ENCODE measurements around the gene CD34. TPM values are rescaled to one million over a fixed set of nuclear protein-coding genes. Genes with fewer than 3 reads are reported as not detected.
A peak's percentile ranks its signal among the peaks of the same experiment; 100 is the strongest.

The CD34 gene
- total RNA-seq, 2 donors from 2014 or later: 8.3 to 15.2 TPM

DNA sequence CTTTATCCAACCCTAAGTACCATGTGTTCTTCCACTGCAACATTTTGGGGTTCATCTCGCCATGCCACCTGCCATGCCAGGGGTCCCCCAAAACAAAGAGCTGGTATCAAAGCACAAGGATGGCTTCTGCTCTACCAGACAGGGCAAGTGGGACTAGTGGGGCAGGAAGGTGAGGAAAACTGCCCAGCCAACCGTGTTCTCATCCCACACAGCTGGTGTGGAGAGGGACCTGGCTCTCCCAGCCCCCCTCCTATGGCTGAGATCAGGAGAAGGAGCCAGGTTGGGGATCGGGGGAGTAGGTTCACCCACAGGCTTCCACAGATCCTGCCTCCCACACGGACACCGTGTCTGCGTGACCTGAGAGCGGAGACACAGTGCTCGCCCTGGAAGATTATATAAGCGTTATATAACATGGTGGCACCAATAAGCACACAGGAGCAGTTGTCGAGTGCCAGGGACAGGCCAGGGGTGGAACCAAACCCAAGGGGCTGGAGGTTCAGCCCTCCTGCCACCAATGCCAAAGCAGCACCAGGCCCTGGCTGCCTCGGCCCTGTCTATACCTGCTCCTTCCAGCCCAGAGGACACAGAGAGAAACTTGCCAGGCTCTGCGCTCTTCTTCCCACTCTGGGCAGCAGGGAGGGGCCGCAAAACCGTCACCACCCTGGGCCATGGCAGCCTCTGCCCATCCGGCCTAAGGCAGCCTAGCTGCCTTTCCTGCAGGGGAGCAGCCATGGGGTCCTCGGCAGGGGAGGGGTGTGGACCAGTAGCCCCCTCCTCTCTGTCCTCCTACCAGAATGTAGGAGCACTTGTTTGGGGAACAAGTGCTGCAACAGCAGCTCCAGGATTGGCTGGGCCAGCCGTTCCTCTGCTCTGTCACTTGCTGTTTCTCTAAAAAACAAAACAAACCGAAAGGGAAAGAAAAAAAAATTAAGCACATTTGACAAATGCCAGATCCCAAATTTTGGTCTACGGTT, 43.5 kb downstream of the CD34 start:
- ATAC-seq: peak; percentile 7
- intact Hi-C loops (cut with DNase I, micrococcal nuclease): no loop called here
- DNase-seq: peak; percentile 43 to 66

DNA sequence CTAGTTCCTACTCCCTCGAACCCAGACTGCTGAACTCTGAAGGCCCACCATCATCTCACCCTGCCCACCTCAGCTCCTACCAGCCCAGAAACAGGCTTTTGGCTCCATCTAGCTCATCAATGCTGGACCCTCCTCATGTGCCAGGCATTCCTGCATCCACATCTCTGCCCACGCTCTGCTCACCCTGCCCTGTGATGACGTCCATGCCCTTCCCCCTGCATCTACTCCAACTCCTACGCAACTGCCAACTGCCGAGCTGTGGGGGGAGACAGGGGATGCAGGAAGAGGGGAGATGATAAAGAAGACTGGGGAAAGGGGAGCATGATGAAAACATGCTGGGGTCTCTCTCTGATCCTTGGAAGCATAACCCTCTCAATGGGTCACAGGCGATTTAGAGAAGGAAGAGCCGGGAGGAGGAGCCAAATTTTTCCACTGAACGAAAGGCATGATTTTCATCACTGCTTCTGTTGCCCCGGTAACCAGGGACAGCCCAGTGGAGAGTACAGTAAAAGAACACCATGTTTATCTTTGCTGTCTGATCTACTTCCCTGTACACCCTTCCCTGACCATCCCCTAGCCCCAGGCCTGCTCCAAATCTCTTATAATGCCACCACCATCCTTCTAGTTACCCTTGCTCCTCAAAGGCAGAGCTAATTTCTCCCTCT, 44.3 kb downstream of the CD34 start:
- DNase-seq: peak in 1 of 2 donors; percentile 73
- intact Hi-C loops (cut with DNase I, micrococcal nuclease): no loop called here
- ATAC-seq: no peak

DNA sequence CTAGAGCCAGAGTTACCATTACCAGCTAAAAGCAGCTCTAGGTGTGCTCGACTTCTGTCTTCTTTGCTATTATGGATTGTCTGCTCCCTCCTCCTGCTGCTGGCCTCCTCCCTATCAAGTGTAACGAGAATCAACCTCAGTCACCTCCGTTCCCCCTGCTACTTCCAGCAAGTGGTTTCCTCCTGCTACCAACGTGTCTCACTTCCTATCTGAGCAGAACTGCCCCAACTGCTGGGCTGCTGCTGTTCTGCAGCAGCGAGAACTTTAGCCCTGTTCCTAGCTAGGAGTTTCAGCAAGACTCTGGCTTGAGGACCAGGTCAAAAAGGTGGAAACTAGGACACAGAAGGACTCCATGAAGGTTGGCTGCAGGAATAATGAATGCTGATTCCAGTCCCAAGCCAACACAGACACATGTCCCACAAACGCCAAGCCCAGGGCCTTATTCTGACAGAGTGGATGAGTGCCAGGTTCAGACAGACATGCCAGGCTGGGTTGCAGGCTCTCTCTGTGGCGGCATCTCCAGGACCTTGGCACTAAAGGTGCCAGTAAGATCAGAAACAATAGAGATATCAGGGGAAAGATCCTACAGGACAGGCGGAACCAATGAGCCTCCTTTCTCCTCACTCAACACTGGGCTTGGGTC, 46.9 kb downstream of the CD34 start:
- DNase-seq (peak in 1 of 2 donors; percentile 25), ATAC-seq (no peak)
- intact Hi-C loops (cut with DNase I, micrococcal nuclease): no loop called here

DNA sequence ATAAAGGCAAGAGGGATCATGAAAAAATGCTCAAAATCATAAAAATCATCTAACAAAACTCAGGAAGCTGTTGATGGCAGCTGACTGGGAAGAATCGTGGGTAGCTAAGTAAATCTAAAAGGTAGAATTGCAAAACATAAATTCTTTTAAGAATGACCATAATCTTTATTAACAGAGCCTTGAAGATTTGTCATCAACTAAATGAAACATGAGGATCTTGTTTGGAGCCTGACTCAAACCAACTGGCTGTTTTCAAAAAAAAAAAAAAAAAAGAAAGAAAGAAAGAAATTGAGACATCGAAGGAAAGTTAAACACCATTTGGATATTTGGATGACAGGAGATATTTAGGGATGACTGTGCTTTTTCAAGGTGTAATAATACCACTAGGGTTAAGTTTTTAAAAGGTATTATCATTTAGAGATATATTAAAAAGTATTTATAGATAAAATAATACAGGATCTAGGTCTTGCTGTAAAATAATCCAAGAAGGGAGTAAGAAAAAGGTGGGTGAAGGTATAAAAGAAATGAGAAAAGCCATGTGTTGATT, 48.6 kb downstream of the CD34 start:
- ATAC-seq (no peak), DNase-seq (no peak)
- intact Hi-C loops (cut with DNase I, micrococcal nuclease): no loop called here

DNA sequence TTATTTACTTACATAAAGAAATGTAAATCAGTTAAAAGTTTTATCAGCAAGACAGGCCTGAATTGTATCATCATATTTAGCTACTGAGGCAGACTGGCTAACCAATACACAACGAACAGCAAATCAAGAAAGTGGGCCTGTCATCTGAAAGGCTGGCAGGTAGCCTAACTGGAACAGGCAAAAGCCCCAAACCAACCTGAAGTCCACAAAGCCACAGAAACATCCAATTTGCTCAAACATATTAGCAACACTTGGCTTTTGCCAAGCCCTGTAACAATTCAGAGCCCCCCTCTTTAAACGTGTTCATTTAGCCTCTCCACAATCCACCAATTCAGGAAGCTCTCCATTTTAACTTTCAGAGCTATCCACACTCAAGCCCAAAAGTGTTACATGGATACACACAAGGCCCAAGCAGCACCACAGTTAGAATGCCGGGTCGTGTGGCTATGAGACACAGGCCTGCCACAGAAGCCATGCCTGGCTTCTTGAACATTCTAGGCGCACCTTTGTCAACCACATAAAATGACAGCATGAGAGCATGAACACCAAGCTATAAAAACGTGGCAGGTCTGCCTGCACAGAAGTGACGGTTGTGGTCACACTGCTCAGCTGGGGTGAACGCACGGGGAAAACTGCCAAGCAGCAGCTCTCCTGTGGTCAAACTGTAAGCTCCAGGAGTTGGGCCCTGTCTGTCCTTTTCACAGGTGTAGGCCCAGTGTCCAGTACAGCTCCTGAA, 49.3 kb downstream of the CD34 start:
- DNase-seq: no peak
- ATAC-seq: no peak
- intact Hi-C loops (cut with DNase I, micrococcal nuclease): no loop called here

DNA sequence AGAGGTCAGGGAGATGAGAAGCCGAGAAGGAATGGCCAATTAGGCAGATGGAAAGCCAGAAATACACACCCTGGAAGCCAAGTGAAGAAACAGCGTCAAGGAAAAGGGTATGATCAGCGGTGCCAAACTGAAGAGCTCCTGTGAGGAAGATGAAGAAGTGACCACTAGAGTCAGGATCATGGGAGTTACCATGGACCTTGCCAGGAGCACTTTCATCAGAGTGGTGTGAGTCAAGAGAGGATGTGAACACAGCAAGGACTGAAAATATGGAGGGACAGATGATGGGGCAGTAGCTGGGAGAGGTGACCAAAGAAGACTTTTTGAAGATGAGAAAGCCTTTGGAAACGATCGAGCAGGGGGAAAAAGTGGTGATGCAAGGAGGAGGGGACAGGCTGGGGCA, 50.4 kb downstream of the CD34 start:
- DNase-seq: no peak
- intact Hi-C loops (cut with DNase I, micrococcal nuclease): no loop called here
- ATAC-seq: no peak

DNA sequence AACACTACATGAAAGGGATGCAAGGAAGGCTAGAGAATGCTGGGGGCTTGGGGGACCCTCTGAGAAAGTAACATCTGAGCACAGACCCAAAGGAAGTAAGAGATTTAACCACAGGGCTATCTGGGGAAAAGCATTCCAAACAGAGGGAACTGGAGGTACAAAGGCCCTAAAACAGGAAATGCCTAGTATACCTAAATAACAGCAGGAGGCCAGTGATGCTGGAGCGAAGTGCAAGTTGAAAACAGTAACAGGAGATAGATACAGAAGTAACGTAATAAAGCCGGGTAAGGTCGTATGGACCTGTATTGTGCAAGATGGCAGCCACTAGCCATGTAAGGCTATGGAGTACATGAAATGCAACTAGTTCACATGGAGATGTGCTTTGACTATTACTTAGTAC, 52.1 kb downstream of the CD34 start:
- DNase-seq (no peak), ATAC-seq (peak; percentile 61)
- intact Hi-C loops (cut with DNase I, micrococcal nuclease): no loop called here

DNA sequence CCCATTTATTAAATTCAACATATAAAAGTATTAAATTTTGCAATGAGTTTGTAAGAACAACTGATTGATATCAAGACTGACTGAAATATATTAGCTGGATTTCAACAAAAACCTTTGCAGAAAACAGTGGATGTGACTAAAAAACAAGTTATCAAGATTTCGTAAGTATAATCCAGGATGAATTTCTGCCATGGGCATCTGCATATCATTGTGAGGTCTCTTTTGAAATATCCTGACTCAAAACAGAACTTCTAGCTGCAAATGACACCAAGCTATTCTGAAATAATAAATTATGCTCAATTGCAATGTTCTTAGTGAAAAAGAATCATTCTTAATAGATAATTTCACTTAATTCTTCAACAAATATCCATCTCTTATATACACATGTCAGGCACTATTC, 52.6 kb downstream of the CD34 start:
- ATAC-seq: no peak
- intact Hi-C loops (cut with DNase I, micrococcal nuclease): no loop called here
- no peak for DNase-seq

DNA sequence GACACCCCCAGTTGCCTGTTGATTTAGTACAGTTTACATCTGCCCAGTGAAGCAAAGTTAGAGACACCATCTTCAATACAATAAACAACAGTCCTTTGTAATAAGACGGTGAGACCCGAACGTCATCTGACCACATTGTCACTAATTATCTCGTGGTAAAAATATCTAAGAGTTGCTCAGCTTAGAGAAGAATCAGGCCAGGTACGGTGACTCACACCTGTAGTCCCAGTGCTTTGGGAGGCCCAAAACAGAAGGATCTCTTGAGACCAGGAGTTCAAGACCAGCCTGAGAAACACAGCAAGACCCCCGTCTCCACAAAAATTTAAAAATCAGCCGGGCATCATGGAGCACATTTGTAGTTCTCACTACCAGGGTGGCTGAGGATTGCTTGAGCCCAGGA, 53.5 kb downstream of the CD34 start:
- no peak for ATAC-seq
- DNase-seq: no peak
- intact Hi-C loops (cut with DNase I, micrococcal nuclease): no loop called here

DNA sequence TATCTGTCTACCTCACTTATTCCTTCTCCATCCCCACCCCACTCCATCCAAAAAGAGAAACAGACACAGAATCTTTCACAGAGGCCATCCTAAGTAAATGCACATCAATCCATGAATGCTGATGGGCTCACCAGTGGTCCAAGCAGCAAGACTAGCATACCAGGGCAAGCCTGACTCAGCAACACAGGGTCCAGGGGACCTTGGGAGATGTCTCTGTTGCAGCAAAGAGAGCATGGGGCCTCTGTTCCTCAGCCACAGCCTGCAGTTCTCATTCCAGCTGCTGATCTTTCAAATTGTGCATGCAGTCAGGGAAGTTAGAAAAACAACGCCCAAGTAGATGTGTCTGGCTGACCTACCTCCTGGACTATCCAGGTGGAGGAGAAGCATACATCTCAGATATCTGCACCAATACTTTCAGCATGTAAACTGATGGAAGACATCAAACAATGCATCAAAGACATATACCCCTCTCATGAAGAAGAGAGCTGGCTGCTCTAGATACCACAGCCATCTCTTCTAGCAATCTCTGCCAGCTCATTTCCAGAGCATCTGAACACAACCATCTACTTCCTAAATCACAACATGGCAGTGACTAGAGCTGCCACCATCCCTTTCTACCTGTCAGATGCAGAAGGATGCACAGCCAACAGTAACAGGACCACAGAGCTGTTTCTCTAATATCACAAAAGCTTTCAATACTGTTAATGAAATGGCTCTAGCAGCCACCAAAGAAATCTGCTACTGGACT, 54.5 kb downstream of the CD34 start:
- DNase-seq: no peak
- ATAC-seq: no peak
- intact Hi-C loops (cut with DNase I, micrococcal nuclease): no loop called here

DNA sequence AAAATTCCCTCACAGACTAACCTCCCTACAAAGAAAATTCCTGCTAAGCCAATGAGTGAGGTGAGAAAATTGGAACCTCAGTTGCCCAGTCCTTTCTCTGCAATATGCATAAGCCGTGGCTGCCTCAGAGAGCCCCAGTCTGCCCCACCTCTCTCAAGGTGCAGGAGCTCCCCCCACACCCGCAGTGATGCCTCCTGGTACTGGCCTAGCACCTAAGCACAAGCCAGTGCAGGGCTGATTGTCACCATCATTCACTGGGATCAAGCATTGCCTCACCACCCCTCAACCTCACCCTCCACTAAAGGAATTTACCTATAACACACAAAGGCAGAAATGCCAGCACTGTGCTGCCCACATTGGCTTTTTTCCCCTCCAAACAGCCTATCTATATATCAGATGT, 56.9 kb downstream of the CD34 start:
- ATAC-seq: no peak
- DNase-seq: no peak
- intact Hi-C loops (cut with DNase I, micrococcal nuclease): no loop called here

DNA sequence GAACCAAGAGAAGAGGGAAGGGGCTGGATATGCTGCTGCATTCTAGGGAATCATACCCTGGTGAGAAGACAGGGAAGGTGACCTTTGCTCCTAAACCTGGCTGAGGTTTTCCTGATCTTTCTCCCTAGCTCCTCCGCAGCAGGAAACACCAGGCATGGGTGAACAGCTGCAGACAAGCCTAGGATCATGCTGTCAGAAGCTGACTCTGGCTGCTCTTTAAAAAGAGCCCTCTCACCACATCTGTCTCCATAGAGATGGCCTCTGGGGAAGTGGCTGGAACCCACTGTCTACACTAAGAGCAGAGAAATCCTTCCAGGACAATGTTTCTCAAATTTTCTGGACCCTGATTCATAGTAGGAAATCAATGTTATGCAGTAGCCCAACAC, 57.6 kb downstream of the CD34 start:
- DNase-seq (no peak), ATAC-seq (peak; percentile 82)
- intact Hi-C loops (cut with DNase I, micrococcal nuclease): no loop called here

DNA sequence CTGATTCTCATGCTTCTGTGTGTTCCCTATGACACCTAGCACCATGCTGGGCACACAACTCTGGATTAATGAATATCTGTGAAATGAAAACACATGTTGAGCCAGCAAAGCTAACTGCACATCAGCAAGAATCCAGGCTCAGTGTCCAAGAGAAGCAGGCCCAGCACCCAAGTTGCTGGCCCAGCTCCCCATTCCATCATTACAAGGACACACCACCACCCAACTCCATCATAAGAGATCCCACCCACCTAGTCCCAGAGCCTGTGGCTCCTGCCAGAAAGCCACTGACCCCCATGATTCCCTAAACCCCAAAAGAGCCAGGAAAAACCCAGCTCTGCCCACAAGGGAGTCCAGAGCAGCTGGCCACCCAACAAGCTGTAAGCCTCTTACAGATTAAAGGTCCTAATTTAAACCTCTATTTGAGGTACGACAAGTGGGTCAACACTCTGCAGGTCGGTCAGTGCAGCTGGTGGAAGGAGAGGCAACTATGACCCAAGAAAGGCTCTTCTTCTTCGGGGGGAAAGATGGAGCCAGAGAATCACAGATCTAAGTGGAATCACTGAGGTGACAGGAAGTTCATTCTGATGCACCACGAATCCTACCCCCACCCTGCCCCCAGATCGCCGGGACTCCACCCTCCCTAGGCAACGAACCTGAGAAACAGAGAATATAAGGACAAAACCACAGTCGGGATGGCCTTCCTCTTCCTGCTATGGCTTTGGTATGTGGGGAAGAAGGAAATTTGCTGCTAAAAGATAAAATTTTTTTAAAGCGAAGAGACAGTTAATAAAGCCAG, 58.2 kb downstream of the CD34 start:
- DNase-seq (no peak), ATAC-seq (no peak)
- intact Hi-C loops (cut with DNase I, micrococcal nuclease): no loop called here

DNA sequence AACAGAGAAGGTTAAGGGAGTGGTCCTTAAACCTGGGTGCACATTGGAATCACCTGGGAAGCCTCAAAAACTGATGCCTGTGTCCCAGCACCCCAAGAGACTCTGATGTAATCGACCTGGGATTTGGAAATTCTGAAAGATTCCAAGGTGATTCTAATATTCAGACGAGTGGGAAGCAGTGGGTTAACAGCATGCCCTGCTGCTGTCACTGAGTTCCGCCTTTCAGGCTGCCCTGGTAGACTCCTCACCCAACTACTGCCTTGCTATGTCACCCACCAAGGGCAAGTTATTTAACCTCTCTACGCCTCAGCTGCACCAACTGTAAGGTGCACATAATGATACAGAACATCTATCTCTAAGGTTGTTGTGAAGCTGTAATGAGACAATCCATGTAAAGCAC, 59.2 kb downstream of the CD34 start:
- DNase-seq: no peak
- intact Hi-C loops (cut with DNase I, micrococcal nuclease): no loop called here
- ATAC-seq: no peak

DNA sequence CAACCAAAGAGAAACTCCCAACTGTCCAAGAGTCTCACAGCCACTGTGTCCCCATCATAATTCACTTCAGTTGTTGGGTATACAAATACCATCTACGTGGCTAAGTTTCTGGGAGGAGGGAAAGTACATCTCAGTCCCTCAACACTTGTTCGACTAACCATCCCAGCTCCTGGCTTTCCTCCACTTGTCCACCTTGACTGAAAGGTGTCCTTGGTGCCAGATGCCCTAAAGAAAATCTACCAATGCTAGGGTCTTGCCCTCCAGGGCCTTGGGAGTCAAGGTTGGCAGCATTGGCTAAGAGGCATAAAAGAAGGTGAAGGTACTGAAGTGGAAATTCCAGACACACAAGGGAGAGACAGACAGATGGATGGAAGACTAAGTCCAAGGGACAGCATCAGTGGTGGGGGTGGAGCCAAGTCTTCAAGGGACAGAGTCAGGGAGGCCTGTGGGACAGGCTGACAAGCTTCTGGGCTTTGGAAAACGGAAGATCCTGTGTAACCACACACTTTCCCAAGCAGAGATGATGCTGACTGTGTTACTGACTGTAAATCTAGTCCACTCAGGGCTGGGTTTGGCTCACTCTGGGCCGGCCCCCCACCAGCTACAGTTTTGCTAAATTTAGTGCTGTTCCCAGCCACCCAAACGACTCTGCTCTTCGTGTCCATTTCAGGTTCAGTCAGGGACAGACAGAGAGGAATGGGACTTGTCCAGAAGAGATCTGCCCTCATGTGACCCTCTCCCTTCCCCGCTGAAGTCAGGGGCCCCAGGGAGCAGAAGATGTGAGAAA, 60.1 kb downstream of the CD34 start:
- ATAC-seq (no peak), DNase-seq (no peak)
- intact Hi-C loops (cut with DNase I, micrococcal nuclease): no loop called here

DNA sequence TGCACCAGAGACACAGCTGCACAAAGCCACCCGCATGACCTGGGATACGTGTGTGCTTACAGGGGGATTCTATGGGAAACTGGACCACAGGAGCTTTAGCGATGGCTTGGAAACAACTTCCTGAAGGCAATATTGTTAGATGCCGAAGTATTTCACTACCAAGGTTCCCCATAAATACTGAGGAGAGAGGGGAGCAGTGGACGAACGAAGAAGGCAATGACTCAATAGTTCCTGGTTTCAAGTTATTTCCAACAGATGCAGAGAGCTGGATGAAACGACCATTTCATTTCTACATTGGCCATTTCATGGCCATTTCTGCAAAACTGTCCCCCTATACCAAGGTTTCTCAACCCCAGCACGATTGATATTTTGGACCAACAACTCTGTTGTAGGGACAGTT, 61.3 kb downstream of the CD34 start:
- DNase-seq (no peak), ATAC-seq (no peak)
- intact Hi-C loops (cut with DNase I, micrococcal nuclease): no loop called here

DNA sequence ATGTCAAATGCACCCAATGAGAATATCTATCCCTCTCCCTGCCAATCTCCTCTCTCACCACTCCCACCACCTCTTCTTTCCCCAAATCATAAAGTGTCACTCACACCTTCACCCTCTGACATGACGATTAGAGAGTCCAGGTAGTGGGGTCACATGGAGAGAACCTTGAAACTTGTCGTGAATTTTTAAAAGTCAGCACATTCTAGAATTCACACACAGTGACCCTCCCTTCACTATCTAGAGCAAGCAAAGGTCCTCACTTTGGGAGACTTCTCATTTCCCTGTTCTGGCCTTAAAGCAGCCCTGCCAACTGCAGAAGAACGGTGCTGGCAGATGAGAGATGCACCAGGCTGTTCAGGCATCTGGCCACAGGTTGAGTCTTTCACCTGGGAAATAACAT, 61.9 kb downstream of the CD34 start:
- DNase-seq (no peak), ATAC-seq (no peak)
- intact Hi-C loops (cut with DNase I, micrococcal nuclease): no loop called here

All from left colon (tissue), 2 donors.